Measurements from ENCODE around the gene RNFT1.
"Not testable (repeated sequence)": the region's sequence is repeated elsewhere in the genome, so short reads cannot be mapped to it uniquely, and the experiment has no call there.

Gene RNFT1

GRCh38 chr17:59920637-59921036, 43.9 kb downstream of the RNFT1 start:
- DNase-seq, result not testable (repeated sequence)

- DNase-seq, result no peak
These were observed 48.1 kb downstream of the RNFT1 start for GRCh38 chr17:59916446-59916845.

GRCh38 chr17:59914274-59914854, 50.2 kb downstream of the RNFT1 start:
- DNase-seq, result peak; percentile 61

- no peak for DNase-seq
These were observed 57.1 kb downstream of the RNFT1 start for GRCh38 chr17:59907467-59907866.

- no peak for DNase-seq
These were observed 61.1 kb downstream of the RNFT1 start for GRCh38 chr17:59903455-59903854.

All from NCI-H1694 (cell line).